CD4-positive, CD25-positive, alpha-beta regulatory T cell (primary cell): ENCODE measurements around the gene RINT1. TPM values are rescaled to one million over a fixed set of nuclear protein-coding genes. Genes with fewer than 3 reads are reported as not detected.
"Not testable (repeated sequence)": the region's sequence is repeated elsewhere in the genome, so short reads cannot be mapped to it uniquely, and the experiment has no call there.

Experiments
- ATAC-seq, 2 donors: fragments of 150-1000 bp; cut with Tn5 transposase; one replicate each; pipeline ENCODE4 v1.10.0; 2021; ENCODE audit warnings: low read depth in 2 of 2, moderate number of reproducible peaks in 2 of 2, moderate library complexity in 1 of 2
- DNase-seq, 3 donors: peaks; one replicate each; pipeline versions ENCODE4 v3.0.0 to v3.0.0-alpha.2; 2012 to 2022; ENCODE audit warnings: mixed read lengths in 1 of 3
- H3K27ac ChIP-seq: one replicate; pipeline ENCODE4 v1.7.0; 2013; ENCODE audit warnings: mild to moderate bottlenecking, low read length; ENCODE audit not compliant: insufficient read depth, poor library complexity, severe bottlenecking
- H3K27me3 ChIP-seq: one replicate; pipeline ENCODE4 v1.7.0; 2013; ENCODE audit warnings: low read length; ENCODE audit not compliant: control insufficient read depth, insufficient read depth
- H3K36me3 ChIP-seq: one replicate; pipeline ENCODE4 v1.7.0; 2013; ENCODE audit warnings: mild to moderate bottlenecking, low read length, moderate library complexity; ENCODE audit not compliant: control insufficient read depth, insufficient read depth
- H3K4me1 ChIP-seq: 2 replicates; pipeline ENCODE4 v1.7.0; 2013; ENCODE audit warnings: mild to moderate bottlenecking, low read length; ENCODE audit not compliant: insufficient read depth, control insufficient read depth, poor library complexity, severe bottlenecking
- H3K4me3 ChIP-seq: one replicate; pipeline ENCODE4 v1.7.0; 2013; ENCODE audit warnings: low read depth, mild to moderate bottlenecking, low read length, moderate library complexity
- H3K9me3 ChIP-seq, 2 experiments: 1 replicate in 1 of 2; 2 replicates in 1 of 2; pipeline ENCODE4 v1.7.0; 2013; ENCODE audit warnings: low read length in 2 of 2, mild to moderate bottlenecking in 1 of 2, moderate library complexity in 1 of 2; ENCODE audit not compliant: control insufficient read depth in 2 of 2
- H3K27ac Mint-ChIP-seq, 3 donors: one replicate each; pipeline ENCODE4 v1.8.0; 2020 to 2022; ENCODE audit warnings: mild to moderate bottlenecking in 3 of 3, mixed read lengths in 3 of 3, moderate library complexity in 2 of 3
- H3K27me3 Mint-ChIP-seq: one replicate; pipeline ENCODE4 v1.8.0; 2022; ENCODE audit warnings: mild to moderate bottlenecking, mixed read lengths
- H3K36me3 Mint-ChIP-seq: one replicate; pipeline ENCODE4 v1.8.0; 2020; ENCODE audit warnings: mixed read lengths
- H3K4me1 Mint-ChIP-seq, 4 donors: one replicate each; pipeline ENCODE4 v1.8.0; 2020 to 2022; ENCODE audit warnings: mixed read lengths in 4 of 4, mild to moderate bottlenecking in 1 of 4
- H3K4me3 Mint-ChIP-seq, 4 donors: one replicate each; pipeline ENCODE4 v1.8.0; 2020 to 2022; ENCODE audit warnings: mild to moderate bottlenecking in 4 of 4, mixed read lengths in 4 of 4, moderate library complexity in 3 of 4
- H3K9me3 Mint-ChIP-seq, 7 donors: one replicate each; pipeline ENCODE4 v1.8.0; 2020 to 2022; ENCODE audit warnings: mixed read lengths in 7 of 7, mild to moderate bottlenecking in 3 of 7, moderate library complexity in 2 of 7
- polyA plus RNA-seq, 4 donors: library from polyadenylated mRNA; unstranded; fragments of 300-500 nt; fragmentation: Illumina TruSeq; gene quantifications; one replicate each; pipeline ENCODE4 v1.2.3, GENCODE V29; 2021
- total RNA-seq: library from RNA; stranded (reverse); gene quantifications from one replicate; pipeline ENCODE4 v1.2.3, GENCODE V29; 2022

Gene RINT1
- total and polyA plus RNA-seq, 5 donors from 2014 or later, result 13.2 to 25.5 (median 18.9) TPM

DNA sequence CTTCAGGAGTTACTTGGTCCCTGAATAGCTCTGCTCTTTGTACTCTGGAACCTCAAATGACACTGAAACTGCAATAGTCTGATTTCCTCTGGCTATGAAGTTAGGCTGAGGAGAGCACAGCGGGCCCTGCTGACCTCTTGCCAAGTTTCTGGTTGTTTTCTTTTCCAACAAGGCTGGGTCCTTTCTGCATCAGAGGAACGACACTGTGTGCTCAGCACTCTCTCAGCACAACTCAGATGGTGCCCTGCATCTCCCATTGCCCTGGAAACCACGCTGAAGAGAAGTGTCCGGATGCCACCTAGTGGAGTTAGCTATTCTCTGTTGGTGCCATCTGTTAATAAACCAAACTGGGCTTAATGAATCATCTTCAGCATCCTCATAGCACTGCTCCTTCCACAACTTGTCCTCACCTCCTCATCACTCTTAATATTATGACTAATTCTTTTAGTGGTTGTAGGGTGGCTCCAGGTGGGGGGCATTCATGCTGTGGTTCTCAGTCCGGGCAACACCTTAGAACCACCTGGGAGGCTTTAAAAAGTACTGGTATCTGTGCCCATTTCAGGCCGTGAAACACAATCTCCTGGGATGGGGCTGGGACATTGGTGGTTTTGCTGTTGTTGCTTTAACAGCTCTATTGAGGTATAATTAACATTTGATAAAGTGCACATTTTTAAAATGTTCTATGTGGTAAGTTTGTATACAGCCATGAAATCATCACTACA lies 57.5 kb downstream of the RINT1 start:
- H3K4me3 ChIP-seq, result no peak overlapping the region
- DNase-seq, result peak; percentile 21 to 84 (median 58)
- H3K36me3 Mint-ChIP-seq, result no peaks in the 10 kb centered on the region
- peaks cover 0 to 2% (median 0%) of the 10 kb centered on the region in 7 donors for H3K9me3 Mint-ChIP-seq
- no peak overlapping the region for H3K27ac ChIP-seq
- H3K27me3 ChIP-seq, result no peaks in the 10 kb centered on the region
- H3K36me3 ChIP-seq, result no peaks in the 10 kb centered on the region
- no peak overlapping the region for H3K27ac Mint-ChIP-seq
- H3K4me1 ChIP-seq, result no peaks in the 10 kb centered on the region
- peak; percentile 90 to 92 for ATAC-seq
- H3K4me1 Mint-ChIP-seq, result peaks cover 0 to 14% (median 8%) of the 10 kb centered on the region in 4 donors
- no peaks in the 10 kb centered on the region for H3K9me3 ChIP-seq
- H3K4me3 Mint-ChIP-seq, result peak overlapping the region in 1 of 4 donors; percentile 49
- no peaks in the 10 kb centered on the region for H3K27me3 Mint-ChIP-seq

DNA sequence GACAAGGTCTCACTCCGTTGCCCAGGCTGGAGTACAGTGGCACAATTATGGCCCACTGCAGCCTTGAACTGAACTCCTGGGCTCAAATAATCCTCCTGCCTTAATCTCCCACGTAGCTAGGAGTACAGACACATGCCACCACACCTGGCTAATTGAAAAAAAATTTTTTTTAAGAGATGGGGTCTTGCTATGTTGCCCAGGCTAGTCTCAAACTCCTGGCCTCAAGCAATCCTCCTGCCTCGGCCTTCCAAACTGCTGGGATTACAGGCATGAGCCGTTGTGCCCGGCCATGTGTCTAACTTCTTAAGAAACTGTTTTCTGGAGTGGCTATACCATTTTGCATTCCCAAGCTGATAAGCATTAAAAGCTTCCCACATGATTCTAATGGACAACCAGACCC lies 58.8 kb downstream of the RINT1 start:
- Histone ChIP-seq H3K27ac (no peak overlapping the region), H3K9me3 (no peaks in the 10 kb centered on the region), H3K4me3 (no peak overlapping the region), H3K27me3 (no peaks in the 10 kb centered on the region), H3K4me1 (no peaks in the 10 kb centered on the region), H3K36me3 (no peaks in the 10 kb centered on the region)
- H3K27ac Mint-ChIP-seq, result no peak overlapping the region
- no peaks in the 10 kb centered on the region for H3K36me3 Mint-ChIP-seq
- no peaks in the 10 kb centered on the region for H3K9me3 Mint-ChIP-seq
- ATAC-seq (no peak), DNase-seq (no peak)
- H3K4me1 Mint-ChIP-seq, result peaks cover 0 to 14% (median 8%) of the 10 kb centered on the region in 4 donors
- H3K27me3 Mint-ChIP-seq, result no peaks in the 10 kb centered on the region
- H3K4me3 Mint-ChIP-seq, result no peak overlapping the region

DNA sequence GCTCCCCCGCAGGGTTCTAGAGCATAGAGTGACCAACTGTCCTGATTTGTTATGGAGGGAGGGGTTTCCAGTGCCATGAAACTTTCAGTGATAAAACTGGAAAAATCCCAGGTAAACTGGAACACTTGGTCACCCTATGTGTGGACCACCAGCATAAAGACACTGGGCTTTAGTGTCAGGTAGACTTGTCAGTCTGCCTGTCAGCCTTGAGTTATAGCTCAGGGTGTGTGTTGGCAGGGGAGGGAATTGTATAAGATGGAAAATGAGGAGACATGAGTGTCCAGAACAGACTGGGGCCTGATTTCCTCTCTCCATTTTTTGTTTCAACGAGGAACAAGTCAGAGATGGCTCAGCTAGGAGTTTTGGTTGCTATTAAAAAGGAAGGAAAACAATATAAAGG lies 59.5 kb downstream of the RINT1 start:
- Histone ChIP-seq H3K27ac (no peak overlapping the region), H3K4me1 (no peaks in the 10 kb centered on the region), H3K9me3 (no peaks in the 10 kb centered on the region), H3K27me3 (no peaks in the 10 kb centered on the region), H3K4me3 (no peak overlapping the region), H3K36me3 (no peaks in the 10 kb centered on the region)
- H3K9me3 Mint-ChIP-seq, result no peaks in the 10 kb centered on the region
- no peaks in the 10 kb centered on the region for H3K27me3 Mint-ChIP-seq
- DNase-seq (no peak), ATAC-seq (no peak)
- no peak overlapping the region for H3K4me3 Mint-ChIP-seq
- no peaks in the 10 kb centered on the region for H3K36me3 Mint-ChIP-seq
- no peak overlapping the region for H3K27ac Mint-ChIP-seq
- peaks cover 0 to 14% (median 8%) of the 10 kb centered on the region in 4 donors for H3K4me1 Mint-ChIP-seq

DNA sequence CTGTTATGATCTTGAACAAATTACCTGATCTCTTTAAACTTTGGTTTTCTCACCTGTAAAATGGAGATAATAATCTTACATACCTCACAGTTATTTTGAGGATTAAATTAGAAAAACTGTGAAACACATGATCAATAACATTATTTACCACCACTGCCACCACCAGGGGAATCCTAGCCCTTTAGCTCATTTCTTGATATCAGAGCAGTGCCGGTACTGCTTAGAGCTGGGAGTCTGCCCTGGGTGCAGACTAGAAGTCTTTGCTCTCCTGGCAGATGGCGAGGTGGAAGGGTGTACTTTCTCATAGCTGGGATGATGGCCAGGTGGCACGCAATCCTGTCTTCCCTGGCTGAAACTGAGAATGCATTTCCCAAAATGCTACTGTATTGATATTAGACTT lies 62.0 kb downstream of the RINT1 start:
- Histone ChIP-seq H3K36me3 (no peaks in the 10 kb centered on the region), H3K9me3 (no peaks in the 10 kb centered on the region), H3K27me3 (no peaks in the 10 kb centered on the region), H3K4me1 (no peaks in the 10 kb centered on the region), H3K4me3 (no peak overlapping the region), H3K27ac (no peak overlapping the region)
- no peak overlapping the region for H3K4me3 Mint-ChIP-seq
- peaks cover 0 to 6% (median 5%) of the 10 kb centered on the region in 4 donors for H3K4me1 Mint-ChIP-seq
- H3K36me3 Mint-ChIP-seq, result no peaks in the 10 kb centered on the region
- no peak overlapping the region for H3K27ac Mint-ChIP-seq
- H3K9me3 Mint-ChIP-seq, result no peaks in the 10 kb centered on the region
- DNase-seq, result no peak
- no peak for ATAC-seq
- H3K27me3 Mint-ChIP-seq, result peaks cover 6% of the 10 kb centered on the region

DNA sequence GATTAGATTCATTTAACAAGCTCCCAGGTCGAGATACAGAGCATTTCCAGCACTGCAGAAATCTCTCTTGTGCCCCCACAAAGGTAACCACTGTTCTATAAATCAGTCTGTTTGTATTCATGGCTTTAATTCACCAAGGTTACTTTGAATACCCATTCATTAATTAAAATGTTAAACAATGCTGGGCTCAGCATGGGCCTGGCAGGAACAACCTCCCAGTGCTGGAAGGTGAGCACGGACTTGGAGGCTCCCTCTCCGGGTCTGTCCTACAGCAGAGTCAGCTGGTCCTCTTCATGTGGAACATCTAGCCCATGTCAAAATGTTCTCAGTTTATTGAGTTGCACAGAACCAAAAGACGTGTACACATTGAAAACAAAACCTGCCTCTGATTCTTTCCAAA lies 64.9 kb downstream of the RINT1 start:
- no peak for ATAC-seq
- Mint-ChIP-seq H3K27me3 (peaks cover 12% of the 10 kb centered on the region), H3K27ac (no peak overlapping the region), H3K4me3 (no peak overlapping the region), H3K4me1 (no peaks in the 10 kb centered on the region), H3K36me3 (no peaks in the 10 kb centered on the region), H3K9me3 (no peaks in the 10 kb centered on the region)
- Histone ChIP-seq H3K9me3 (no peaks in the 10 kb centered on the region), H3K27ac (no peak overlapping the region), H3K4me1 (no peaks in the 10 kb centered on the region), H3K4me3 (no peak overlapping the region), H3K36me3 (no peaks in the 10 kb centered on the region), H3K27me3 (no peaks in the 10 kb centered on the region)
- no peak for DNase-seq

DNA sequence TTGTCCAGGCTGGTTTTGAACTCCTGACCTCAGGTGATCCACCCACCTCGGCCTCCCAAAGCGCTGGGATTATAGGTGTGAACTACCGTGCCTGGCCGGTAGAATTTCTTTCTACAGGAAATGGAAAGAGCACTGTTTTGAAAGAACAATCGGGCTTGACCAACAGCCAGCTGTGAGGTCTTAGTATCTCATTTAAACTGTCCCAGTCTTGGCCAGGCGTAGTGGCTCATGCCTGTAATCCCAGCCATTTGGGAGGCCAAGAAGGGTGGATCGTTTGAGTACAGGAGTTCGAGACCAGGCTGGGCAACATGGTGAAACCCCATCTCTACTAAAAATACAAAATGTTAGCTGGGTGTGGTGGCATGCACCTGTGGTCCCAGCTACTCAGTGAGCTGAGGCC lies 67.1 kb downstream of the RINT1 start:
- not testable (repeated sequence) for H3K27ac Mint-ChIP-seq, H3K9me3 ChIP-seq, H3K36me3 Mint-ChIP-seq, H3K4me3 ChIP-seq, H3K27me3 ChIP-seq, H3K4me1 ChIP-seq, DNase-seq, H3K9me3 Mint-ChIP-seq, H3K36me3 ChIP-seq, H3K4me3 Mint-ChIP-seq, H3K4me1 Mint-ChIP-seq, H3K27ac ChIP-seq, ATAC-seq
- H3K27me3 Mint-ChIP-seq, result peaks cover 12% of the 10 kb centered on the region

DNA sequence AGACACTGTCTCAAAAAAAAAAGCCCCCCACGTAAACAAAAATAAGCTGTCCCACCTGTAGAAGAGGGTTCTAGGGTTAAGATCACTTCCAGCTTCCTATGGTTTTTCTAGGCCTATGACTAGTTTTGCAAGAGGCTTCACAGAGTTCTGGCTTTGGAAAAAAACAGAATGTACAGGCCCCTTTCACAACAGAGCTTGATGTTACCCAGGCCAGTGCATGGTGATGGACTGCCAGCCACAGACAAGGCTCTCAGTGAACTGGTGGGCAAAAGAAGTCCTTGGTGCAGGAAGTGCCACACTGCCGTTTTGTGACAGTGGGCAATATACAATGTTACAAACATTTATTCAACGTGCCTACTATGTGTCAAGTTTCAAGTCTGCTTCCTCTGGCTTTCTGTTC lies 67.5 kb downstream of the RINT1 start:
- ATAC-seq (no peak), DNase-seq (no peak)
- Mint-ChIP-seq H3K4me1 (peaks cover 0 to 6% (median 0%) of the 10 kb centered on the region in 4 donors), H3K9me3 (no peaks in the 10 kb centered on the region), H3K4me3 (no peak overlapping the region), H3K27me3 (peaks cover 12% of the 10 kb centered on the region), H3K36me3 (peaks cover 8% of the 10 kb centered on the region), H3K27ac (peak overlapping the region in 1 of 3 donors; percentile 43)
- H3K27ac ChIP-seq, result no peak overlapping the region
- no peak overlapping the region for H3K4me3 ChIP-seq
- no peaks in the 10 kb centered on the region for H3K36me3 ChIP-seq
- no peaks in the 10 kb centered on the region for H3K4me1 ChIP-seq
- no peaks in the 10 kb centered on the region for H3K27me3 ChIP-seq
- H3K9me3 ChIP-seq, result no peaks in the 10 kb centered on the region
